GM18517 (cell line): Measurements from ENCODE around the gene SIPA1.
A peak's percentile ranks its signal among the peaks of the same experiment; 100 is the strongest.
"Not testable (repeated sequence)": the region's sequence is repeated elsewhere in the genome, so short reads cannot be mapped to it uniquely, and the experiment has no call there.

Source experiments
- ATAC-seq: cut with Tn5 transposase; IDR thresholded peaks from one replicate; pipeline ENCODE4 v1.9.1; 2021; ENCODE audit warnings: mild to moderate bottlenecking, moderate library complexity; ENCODE audit not compliant: unreplicated experiment

The SIPA1 gene

GRCh38 chr11:65658174-65659021 lies 20.5 kb downstream of the SIPA1 start:
- no peak for ATAC-seq

- no peak for ATAC-seq
Measured at GRCh38 chr11:65660038-65660437, 22.1 kb downstream of the SIPA1 start.

- ATAC-seq: not testable (repeated sequence)
Measured at GRCh38 chr11:65660908-65661307, 23.0 kb downstream of the SIPA1 start.

GRCh38 chr11:65661599-65662246 lies 23.8 kb downstream of the SIPA1 start:
- ATAC-seq: no peak

- peak; percentile 15 for ATAC-seq
Measured at GRCh38 chr11:65662247-65662798, 24.4 kb downstream of the SIPA1 start.

- ATAC-seq: peak; percentile 80
Measured at GRCh38 chr11:65662799-65663638, 25.1 kb downstream of the SIPA1 start, which contains the start of gene RELA. RELA (minus strand) TSS chr11:65662916; CDS start chr11:65662832, 84 bp downstream.

GRCh38 chr11:65663639-65664200 lies 25.8 kb downstream of the SIPA1 start:
- no peak for ATAC-seq

- no peak for ATAC-seq
Measured at GRCh38 chr11:65672180-65672860, 34.4 kb downstream of the SIPA1 start.

GRCh38 chr11:65672982-65673381 lies 35.1 kb downstream of the SIPA1 start:
- ATAC-seq: no peak

GRCh38 chr11:65680192-65680743 lies 42.4 kb downstream of the SIPA1 start:
- no peak for ATAC-seq

- ATAC-seq: not testable (repeated sequence)
Measured at GRCh38 chr11:65683480-65683879, 45.6 kb downstream of the SIPA1 start.

GRCh38 chr11:65685981-65686380 lies 48.1 kb downstream of the SIPA1 start:
- ATAC-seq: no peak

GRCh38 chr11:65691847-65692246 lies 53.9 kb downstream of the SIPA1 start:
- ATAC-seq: not testable (repeated sequence)

- no peak for ATAC-seq
Measured at GRCh38 chr11:65692367-65692766, 54.5 kb downstream of the SIPA1 start.

GRCh38 chr11:65695459-65696241 lies 57.7 kb downstream of the SIPA1 start:
- no peak for ATAC-seq

- no peak for ATAC-seq
Measured at GRCh38 chr11:65696802-65697552, 59.1 kb downstream of the SIPA1 start.

GRCh38 chr11:65698205-65698604 lies 60.3 kb downstream of the SIPA1 start:
- no peak for ATAC-seq

- no peak for ATAC-seq
Measured at GRCh38 chr11:65699306-65699705, 61.4 kb downstream of the SIPA1 start.
